Tibial artery (tissue), 4 donors: Measurements from ENCODE around the gene MFSD12.

ENCODE experiments used
- DNase-seq, 2 donors: peaks; one replicate each; pipeline ENCODE4 v3.0.0-alpha.2; 2019
- H3K27ac ChIP-seq, 2 donors: fragments of 200-600 bp; sonication (generic) in 1 of 2; 1 replicate in 1 of 2; 2 replicates in 1 of 2; pipeline ENCODE4 v1.5.1; 2018 to 2019; ENCODE audit warnings: mild to moderate bottlenecking in 1 of 2
- H3K27me3 ChIP-seq, 2 donors: fragments of 200-600 bp; sonication (generic) in 1 of 2; one replicate each; pipeline versions ENCODE4 v1.5.1 to v1.6.0; 2016 to 2019
- H3K36me3 ChIP-seq, 3 donors: fragments of 200-600 bp; sonication (generic) in 2 of 3; one replicate each; pipeline ENCODE4 v1.5.1; 2016 to 2019; ENCODE audit warnings: mild to moderate bottlenecking in 2 of 3
- H3K4me1 ChIP-seq, 4 donors: fragments of 200-600 bp; sonication (generic) in 2 of 4; 1 replicate in 3 of 4; 2 replicates in 1 of 4; pipeline ENCODE4 v1.5.1; 2016 to 2019
- H3K4me3 ChIP-seq, 2 donors: fragments of 200-600 bp; sonication (generic) in 1 of 2; 1 replicate in 1 of 2; 2 replicates in 1 of 2; pipeline ENCODE4 v1.5.1; 2018 to 2019; ENCODE audit warnings: mild to moderate bottlenecking in 2 of 2
- H3K9me3 ChIP-seq, 3 donors: fragments of 200-600 bp; sonication (generic) in 1 of 3; one replicate each; pipeline ENCODE4 v1.5.1; 2016 to 2019
- CTCF ChIP-seq, 2 experiments: fragments of 200-600 bp in 1 of 2; fragments of 450-650 bp in 1 of 2; IDR thresholded peaks; one replicate each; pipeline ENCODE4 v1.5.1; 2017 to 2019; ENCODE audit warnings: antibody characterized with exemption in 2 of 2, mild to moderate bottlenecking in 1 of 2, moderate library complexity in 1 of 2
- intact Hi-C: fragments of 100-400 bp; cut with DNase I; formaldehyde crosslinking; loops from one replicate; pipeline ENCODE4 v1.15.0; 2023; ENCODE audit warnings: low total_unique reads

MFSD12 gene

DNA sequence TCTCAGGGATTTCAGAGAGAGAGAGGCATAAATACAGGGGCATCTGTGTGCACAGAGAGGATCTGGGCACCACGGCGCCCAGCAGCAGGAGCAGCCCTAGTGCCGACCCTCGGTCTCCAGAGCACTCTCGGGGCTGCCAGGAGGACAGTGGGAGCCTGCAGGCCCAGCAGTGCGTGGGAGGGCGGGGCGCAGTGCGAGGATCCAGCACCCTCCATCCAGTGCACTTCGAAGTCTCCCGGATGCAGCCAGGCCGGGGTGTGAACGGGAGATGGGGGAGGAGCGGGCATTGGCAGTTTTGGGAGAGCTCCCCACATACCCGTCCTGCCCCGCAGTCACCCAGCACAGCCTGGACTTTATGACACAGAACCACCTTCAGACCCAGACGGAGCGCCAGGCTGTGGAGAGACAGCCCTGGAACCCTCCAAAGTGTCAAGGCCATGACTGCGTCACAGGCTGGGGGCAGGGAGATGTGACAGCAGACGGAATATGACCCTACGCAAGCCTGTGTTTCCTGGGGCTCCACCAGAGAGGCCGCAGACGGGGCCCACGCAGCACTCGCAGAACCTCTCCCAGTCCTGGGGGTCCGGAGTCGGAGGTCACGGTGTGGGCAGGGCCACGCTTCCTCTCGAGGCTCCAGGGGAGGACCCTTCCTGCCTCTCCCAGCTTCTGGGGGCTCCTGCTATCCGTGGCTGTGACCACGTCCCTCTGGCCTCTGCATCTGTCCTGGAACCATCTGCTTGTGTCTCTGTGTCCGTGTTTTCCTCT is 33.1 kb downstream of the MFSD12 start:
- intact Hi-C loops: no loop called here
- Histone ChIP-seq H3K4me3 (no peak overlapping the region), H3K4me1 (peaks cover 0 to 7% (median 0%) of the 10 kb centered on the region in 4 donors), H3K36me3 (peaks cover 43 to 86% (median 59%) of the 10 kb centered on the region in 3 donors), H3K27me3 (no peaks in the 10 kb centered on the region), H3K9me3 (no peaks in the 10 kb centered on the region), H3K27ac (no peak overlapping the region)
- TF ChIP-seq CTCF (IDR thresholded peaks at IDR 0.05): no peak
- DNase-seq: no peak

DNA sequence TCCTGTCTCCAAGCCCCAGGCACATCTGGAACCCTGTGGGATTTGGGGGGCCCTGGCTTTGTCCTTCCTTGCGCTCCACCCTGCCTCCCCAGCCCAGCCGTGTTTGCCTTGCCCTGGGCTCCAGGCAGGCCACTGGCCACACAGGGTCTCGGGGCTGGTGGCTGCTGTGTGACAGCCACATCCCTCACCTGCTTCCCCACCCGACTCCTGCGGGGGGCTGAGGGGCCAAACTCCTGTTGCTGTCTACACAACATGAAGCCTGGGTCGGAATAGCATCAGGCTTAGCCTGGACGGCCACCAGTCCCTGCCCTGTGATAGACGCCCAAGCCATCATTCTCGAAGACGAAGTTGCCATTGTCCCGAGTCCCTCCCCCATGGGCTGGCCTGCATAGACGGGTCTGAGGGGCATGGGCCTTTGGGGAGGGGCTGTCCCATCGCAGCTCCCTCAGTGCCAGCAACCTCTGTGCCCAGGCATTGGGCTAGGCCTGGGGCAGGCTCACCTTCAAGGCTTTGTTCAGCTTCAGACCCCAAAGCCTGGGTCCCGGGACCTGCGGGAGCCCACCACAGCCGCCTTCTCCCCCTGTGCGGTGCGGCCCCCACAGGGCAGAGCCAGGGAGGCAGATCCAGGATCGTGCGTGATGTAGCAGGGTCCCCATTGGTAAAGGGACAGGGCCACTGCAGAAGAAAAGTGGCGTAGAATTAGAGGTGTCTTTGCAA is 33.9 kb downstream of the MFSD12 start:
- TF ChIP-seq CTCF (IDR thresholded peaks at IDR 0.05): no peak
- intact Hi-C loops: no loop called here
- Histone ChIP-seq H3K36me3 (peaks cover 43 to 93% (median 59%) of the 10 kb centered on the region in 3 donors), H3K4me3 (no peak overlapping the region), H3K4me1 (peaks cover 0 to 7% (median 0%) of the 10 kb centered on the region in 4 donors), H3K27ac (no peak overlapping the region), H3K9me3 (no peaks in the 10 kb centered on the region), H3K27me3 (no peaks in the 10 kb centered on the region)
- no peak for DNase-seq

- peaks cover 36 to 85% (median 52%) of the 10 kb centered on the region in 3 donors for H3K36me3 ChIP-seq
- intact Hi-C loops: no loop called here
These were observed 34.7 kb downstream of the MFSD12 start for GRCh38 chr19:3522421-3523360.

GRCh38 chr19:3521104-3521445 is 36.3 kb downstream of the MFSD12 start:
- peaks cover 23 to 69% (median 36%) of the 10 kb centered on the region in 3 donors for H3K36me3 ChIP-seq
- no peak overlapping the region for H3K4me3 ChIP-seq
- H3K9me3 ChIP-seq: no peaks in the 10 kb centered on the region
- no peak overlapping the region for H3K27ac ChIP-seq
- no peaks in the 10 kb centered on the region for H3K27me3 ChIP-seq
- intact Hi-C loops: no loop called here
- H3K4me1 ChIP-seq: peaks cover 0 to 16% (median 3%) of the 10 kb centered on the region in 4 donors
- no peak for TF ChIP-seq CTCF (IDR thresholded peaks at IDR 0.05)
- no peak for DNase-seq

More at GRCh38 chr19:3522421-3523360, 34.7 kb downstream of the MFSD12 start:
- DNase-seq: no peak
- no peak overlapping the region for H3K4me3 ChIP-seq
- H3K27me3 ChIP-seq: no peaks in the 10 kb centered on the region
- H3K9me3 ChIP-seq: no peaks in the 10 kb centered on the region
- no peak for TF ChIP-seq CTCF (IDR thresholded peaks at IDR 0.05)
- H3K27ac ChIP-seq: no peak overlapping the region
- peaks cover 0 to 7% (median 0%) of the 10 kb centered on the region in 4 donors for H3K4me1 ChIP-seq
